Measurements from ENCODE around the gene CCDC177.

DNA sequence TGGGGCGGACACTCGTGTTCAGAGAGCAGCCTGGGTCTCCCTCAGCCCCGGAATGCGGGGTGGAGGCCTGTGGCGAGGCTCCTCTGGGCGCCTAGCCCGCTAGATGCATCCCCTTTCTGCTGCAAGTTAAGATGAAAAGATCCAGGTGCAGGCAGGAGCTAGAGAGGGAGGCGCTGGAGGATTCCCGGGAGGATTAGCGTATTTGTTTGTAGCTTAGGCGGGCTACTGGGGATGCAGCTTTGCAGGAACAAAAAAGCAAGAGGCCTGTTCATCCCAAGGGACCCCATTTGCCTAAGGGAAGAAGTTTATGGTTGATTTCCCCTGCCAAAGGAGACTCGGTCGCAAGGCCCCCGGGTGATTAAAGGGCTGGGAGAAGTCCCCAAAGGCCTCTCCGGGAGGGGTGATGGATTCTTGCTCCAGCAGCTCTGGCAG is 824 bp downstream of the CCDC177 start:
- TF ChIP-seq, protein P1, sequence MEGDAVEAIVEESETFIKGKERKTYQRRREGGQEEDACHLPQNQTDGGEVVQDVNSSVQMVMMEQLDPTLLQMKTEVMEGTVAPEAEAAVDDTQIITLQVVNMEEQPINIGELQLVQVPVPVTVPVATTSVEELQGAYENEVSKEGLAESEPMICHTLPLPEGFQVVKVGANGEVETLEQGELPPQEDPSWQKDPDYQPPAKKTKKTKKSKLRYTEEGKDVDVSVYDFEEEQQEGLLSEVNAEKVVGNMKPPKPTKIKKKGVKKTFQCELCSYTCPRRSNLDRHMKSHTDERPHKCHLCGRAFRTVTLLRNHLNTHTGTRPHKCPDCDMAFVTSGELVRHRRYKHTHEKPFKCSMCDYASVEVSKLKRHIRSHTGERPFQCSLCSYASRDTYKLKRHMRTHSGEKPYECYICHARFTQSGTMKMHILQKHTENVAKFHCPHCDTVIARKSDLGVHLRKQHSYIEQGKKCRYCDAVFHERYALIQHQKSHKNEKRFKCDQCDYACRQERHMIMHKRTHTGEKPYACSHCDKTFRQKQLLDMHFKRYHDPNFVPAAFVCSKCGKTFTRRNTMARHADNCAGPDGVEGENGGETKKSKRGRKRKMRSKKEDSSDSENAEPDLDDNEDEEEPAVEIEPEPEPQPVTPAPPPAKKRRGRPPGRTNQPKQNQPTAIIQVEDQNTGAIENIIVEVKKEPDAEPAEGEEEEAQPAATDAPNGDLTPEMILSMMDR (IDR thresholded peaks at IDR 0.05): no peak
- no peak for TF ChIP-seq POLR2A (IDR thresholded peaks at IDR 0.05)

Measured in breast epithelium (tissue), 3 donors.